ENCODE data around the gene KLRC4.

GRCh38 chr12:10398168-10398567 is 11.4 kb downstream of the KLRC4 start:
- TF ChIP-seq, protein P1, sequence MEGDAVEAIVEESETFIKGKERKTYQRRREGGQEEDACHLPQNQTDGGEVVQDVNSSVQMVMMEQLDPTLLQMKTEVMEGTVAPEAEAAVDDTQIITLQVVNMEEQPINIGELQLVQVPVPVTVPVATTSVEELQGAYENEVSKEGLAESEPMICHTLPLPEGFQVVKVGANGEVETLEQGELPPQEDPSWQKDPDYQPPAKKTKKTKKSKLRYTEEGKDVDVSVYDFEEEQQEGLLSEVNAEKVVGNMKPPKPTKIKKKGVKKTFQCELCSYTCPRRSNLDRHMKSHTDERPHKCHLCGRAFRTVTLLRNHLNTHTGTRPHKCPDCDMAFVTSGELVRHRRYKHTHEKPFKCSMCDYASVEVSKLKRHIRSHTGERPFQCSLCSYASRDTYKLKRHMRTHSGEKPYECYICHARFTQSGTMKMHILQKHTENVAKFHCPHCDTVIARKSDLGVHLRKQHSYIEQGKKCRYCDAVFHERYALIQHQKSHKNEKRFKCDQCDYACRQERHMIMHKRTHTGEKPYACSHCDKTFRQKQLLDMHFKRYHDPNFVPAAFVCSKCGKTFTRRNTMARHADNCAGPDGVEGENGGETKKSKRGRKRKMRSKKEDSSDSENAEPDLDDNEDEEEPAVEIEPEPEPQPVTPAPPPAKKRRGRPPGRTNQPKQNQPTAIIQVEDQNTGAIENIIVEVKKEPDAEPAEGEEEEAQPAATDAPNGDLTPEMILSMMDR (conservative IDR thresholded peaks at IDR 0.05 in 1 of 2, IDR thresholded peaks at IDR 0.05 in 1 of 2; ENCODE audit: low read depth in 1 of 2, low read length in 2 of 2): no peak
- no peak for TF ChIP-seq EZH2 (IDR thresholded peaks at IDR 0.05; ENCODE audit: low read length, missing control alignments)

Measured in fibroblast of lung (primary cell).